Fibroblast of lung (primary cell): Measurements from ENCODE around the gene MRPS12.

Experiments used
- CTCF ChIP-seq, 2 donors: IDR thresholded peaks in 1 of 2; conservative IDR thresholded peaks in 1 of 2; 1 replicate in 1 of 2; 2 replicates in 1 of 2; pipeline ENCODE4 v1.5.1; 2011 to 2012; ENCODE audit warnings: low read length in 2 of 2, control low read depth in 1 of 2, inconsistent platforms in 1 of 2, low read depth in 1 of 2, mild to moderate bottlenecking in 1 of 2
- EZH2 ChIP-seq: IDR thresholded peaks from 2 replicates; pipeline ENCODE4 v1.5.1; 2012; ENCODE audit warnings: low read length, control low read depth, mild to moderate bottlenecking; ENCODE audit errors: missing control alignments

- no peak for TF ChIP-seq CTCF (conservative IDR thresholded peaks at IDR 0.05 in 1 of 2, IDR thresholded peaks at IDR 0.05 in 1 of 2; ENCODE audit: low read depth in 1 of 2, low read length in 2 of 2)
- TF ChIP-seq EZH2: no peak
Observed at GRCh38 chr19:38919837-38920601, 10.7 kb upstream of the MRPS12 start.
